Measurements from ENCODE around the gene GYPA.
"Not testable (repeated sequence)": the region's sequence is repeated elsewhere in the genome, so short reads cannot be mapped to it uniquely, and the experiment has no call there.

DNA sequence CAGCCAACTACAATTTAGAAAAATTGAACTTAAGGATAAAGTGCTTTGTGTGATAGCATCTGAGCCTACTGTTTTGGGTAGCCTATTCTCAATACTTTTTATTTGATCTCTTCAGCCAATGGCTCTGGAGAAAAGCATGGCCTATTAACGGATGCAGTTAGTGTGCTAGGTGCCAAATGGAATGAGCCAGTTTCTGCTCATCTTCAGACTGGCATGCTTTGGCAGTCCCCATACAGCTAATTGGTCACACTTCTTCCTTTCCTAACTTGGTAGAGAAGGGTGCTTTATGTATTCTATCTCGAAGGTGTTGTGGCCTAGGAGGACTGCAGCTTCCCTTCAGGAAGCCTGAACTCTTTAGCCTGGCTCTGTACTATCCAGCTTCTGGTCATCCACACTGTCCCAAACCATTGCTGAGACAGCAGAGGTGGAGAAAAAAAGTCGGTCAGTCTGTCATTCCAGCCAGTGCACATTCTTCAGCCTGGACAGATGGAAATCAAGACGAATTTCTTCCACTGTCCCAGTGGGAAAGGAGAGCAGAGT is 11.1 kb downstream of the GYPA start:
- TF ChIP-seq, protein P1, sequence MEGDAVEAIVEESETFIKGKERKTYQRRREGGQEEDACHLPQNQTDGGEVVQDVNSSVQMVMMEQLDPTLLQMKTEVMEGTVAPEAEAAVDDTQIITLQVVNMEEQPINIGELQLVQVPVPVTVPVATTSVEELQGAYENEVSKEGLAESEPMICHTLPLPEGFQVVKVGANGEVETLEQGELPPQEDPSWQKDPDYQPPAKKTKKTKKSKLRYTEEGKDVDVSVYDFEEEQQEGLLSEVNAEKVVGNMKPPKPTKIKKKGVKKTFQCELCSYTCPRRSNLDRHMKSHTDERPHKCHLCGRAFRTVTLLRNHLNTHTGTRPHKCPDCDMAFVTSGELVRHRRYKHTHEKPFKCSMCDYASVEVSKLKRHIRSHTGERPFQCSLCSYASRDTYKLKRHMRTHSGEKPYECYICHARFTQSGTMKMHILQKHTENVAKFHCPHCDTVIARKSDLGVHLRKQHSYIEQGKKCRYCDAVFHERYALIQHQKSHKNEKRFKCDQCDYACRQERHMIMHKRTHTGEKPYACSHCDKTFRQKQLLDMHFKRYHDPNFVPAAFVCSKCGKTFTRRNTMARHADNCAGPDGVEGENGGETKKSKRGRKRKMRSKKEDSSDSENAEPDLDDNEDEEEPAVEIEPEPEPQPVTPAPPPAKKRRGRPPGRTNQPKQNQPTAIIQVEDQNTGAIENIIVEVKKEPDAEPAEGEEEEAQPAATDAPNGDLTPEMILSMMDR (IDR thresholded peaks at IDR 0.05): not testable (repeated sequence)
- not testable (repeated sequence) for TF ChIP-seq EP300 (IDR thresholded peaks at IDR 0.05)

Measured in esophagus muscularis mucosa (tissue), 3 donors.